Heart left ventricle (tissue), 16 donors: ENCODE measurements around the gene EXOC4. TPM values are rescaled to one million over a fixed set of nuclear protein-coding genes. Genes with fewer than 3 reads are reported as not detected.

Experiments used
- ATAC-seq, 4 donors: fragments of 200-7000 bp; cut with Tn5 transposase; one replicate each; pipeline ENCODE4 v1.9.1; 2020 to 2022; ENCODE audit warnings: moderate library complexity in 4 of 4, mild to moderate bottlenecking in 3 of 4, moderate number of reproducible peaks in 1 of 4
- DNase-seq, 5 donors: peaks; one replicate each; pipeline ENCODE4 v3.0.0-alpha.2; 2020
- H3K27ac ChIP-seq, 12 donors: fragments of 200-600 bp; sonication (generic) in 4 of 12; one replicate each; pipeline versions ENCODE4 v1.5.0 to v1.8.0; 2016 to 2022; ENCODE audit warnings: mild to moderate bottlenecking in 2 of 12
- H3K27me3 ChIP-seq, 9 donors: fragments of 200-600 bp; sonication (generic) in 2 of 9; one replicate each; pipeline versions ENCODE4 v1.5.1 to v1.8.0; 2016 to 2022; ENCODE audit warnings: mild to moderate bottlenecking in 3 of 9
- H3K36me3 ChIP-seq, 9 donors: fragments of 200-600 bp; sonication (generic) in 2 of 9; one replicate each; pipeline versions ENCODE4 v1.5.0 to v1.8.0; 2018 to 2022; ENCODE audit warnings: mild to moderate bottlenecking in 2 of 9
- H3K4me1 ChIP-seq, 12 donors: fragments of 200-600 bp; sonication (generic) in 4 of 12; one replicate each; pipeline versions ENCODE4 v1.5.0 to v1.8.0; 2016 to 2022; ENCODE audit warnings: mild to moderate bottlenecking in 3 of 12
- H3K4me3 ChIP-seq, 12 donors: fragments of 200-600 bp; sonication (generic) in 4 of 12; one replicate each; pipeline versions ENCODE4 v1.5.0 to v1.8.0; 2017 to 2022; ENCODE audit warnings: mild to moderate bottlenecking in 9 of 12, moderate library complexity in 4 of 12
- H3K9me3 ChIP-seq, 12 donors: fragments of 200-600 bp; sonication (generic) in 4 of 12; one replicate each; pipeline versions ENCODE4 v1.5.0 to v1.8.0; 2016 to 2022; ENCODE audit warnings: mild to moderate bottlenecking in 1 of 12
- CTCF ChIP-seq, 12 donors: fragments of 200-600 bp; sonication (generic) in 4 of 12; IDR thresholded peaks; one replicate each; pipeline versions ENCODE4 v1.5.0 to v1.8.0; 2018 to 2022; ENCODE audit warnings: antibody characterized with exemption in 12 of 12, mild to moderate bottlenecking in 5 of 12
- POLR2A ChIP-seq, 2 donors: fragments of 450-650 bp; IDR thresholded peaks; one replicate each; pipeline ENCODE4 v1.6.1; 2017; ENCODE audit warnings: antibody characterized with exemption in 2 of 2, mild to moderate bottlenecking in 2 of 2, moderate library complexity in 2 of 2
- WGBS, 4 donors: extraction: QIAGEN DNeasy Blood & Tissue Kit in 2 of 4; methylation state at CpG; one replicate each; pipeline versions ENCODE4 v1.1.5 to v1.1.7; 2013 to 2018; 5-methylcytosine and 5-hydroxymethylcytosine counted together
- intact Hi-C, 10 donors: fragments of 100-400 bp; cut with DNase I; formaldehyde crosslinking; loops; one replicate each; pipeline versions ENCODE4 v1.11.1 to v1.14.2; 2022
- polyA plus RNA-seq, 2 donors: library from polyadenylated mRNA; stranded (reverse); fragments of 200-250 nt; gene quantifications; one replicate each; pipeline ENCODE4 v1.2.3, GENCODE V29; 2013
- total RNA-seq, 9 donors: library from RNA; depleted of rRNA in 2 of 9; stranded (reverse); fragments of >200 nt in 2 of 9; fragmentation: NEBNext Ultra II Directional in 3 of 9; extraction: Animal tissue kit (Norgen Biotek cat#: 25700) in 3 of 9; gene quantifications; one replicate each; pipeline versions ENCODE4 v1.1.0 to v1.2.4, GENCODE V29; 2016 to 2023
- donor health status: ischemic (EF 13 %, LVEDD 7.1; RV severe dilation, severe dysfunction).
- donor health status: healthy with polysubstance abuse.
- donor health status: DM: no; HTN: yes; CAD: no.
- donor health status: DM: no; HTN: no; CAD: no.
- donor health status: ischemic (EF 25% LVEDD 6.9; RV normal size, moderate dysfunction).
- donor health status: ischemic (EF 25% LVEDD 5.7; RV mildly dilated, moderate dysfunction).
- donor health status: healthy.
- donor health status: DM: yes; HTN: yes; CAD: no.
- donor health status: ischemic (EF 35%, LVEDD 5.7; RV mildly dilated, moderate dysfunction).
- donor health status: nonischemic (EF 11% LVEDD 7.7; RV severe dilation, severe dysfunction).
- donor health status: DM: yes; HTN: yes; CAD: no.
- donor health status: PGD.
- donor health status: ischemic (EF 29% LVEDD 5.4; RV normal size, mild dysfunction).
- donor health status: nonischemic (EF 23%, LVEDD 6.1; RV moderate dilation, normal function).

Gene EXOC4
- total and polyA plus RNA-seq, 11 donors = 8.8 to 61.2 (median 33.8) TPM

- ATAC-seq (no peak), DNase-seq (no peak)
- Histone ChIP-seq H3K4me3 (no peak overlapping the region), H3K9me3 (no peaks in the 10 kb centered on the region), H3K36me3 (no peaks in the 10 kb centered on the region), H3K27me3 (no peaks in the 10 kb centered on the region), H3K27ac (no peak overlapping the region), H3K4me1 (peaks cover 0 to 13% (median 5%) of the 10 kb centered on the region in 12 donors)
- 83 to 94% (median 90%) methylated on average over 3 of the region's 3 CpGs for WGBS, 4 donors
- intact Hi-C loops = no loop called here
- TF ChIP-seq CTCF (IDR thresholded peaks at IDR 0.05) (no peak), POLR2A (IDR thresholded peaks at IDR 0.05) (no peak)
Measured at GRCh38 chr7:133504825-133505224, 251.9 kb downstream of the EXOC4 start.

GRCh38 chr7:133509822-133510221, 256.9 kb downstream of the EXOC4 start:
- intact Hi-C loops = no loop called here
- ATAC-seq = no peak

GRCh38 chr7:133510326-133511055, 257.6 kb downstream of the EXOC4 start:
- Histone ChIP-seq H3K4me1 (no peaks in the 10 kb centered on the region), H3K27me3 (no peaks in the 10 kb centered on the region), H3K36me3 (no peaks in the 10 kb centered on the region), H3K4me3 (no peak overlapping the region), H3K27ac (no peak overlapping the region), H3K9me3 (no peaks in the 10 kb centered on the region)
- no peak for DNase-seq
- ATAC-seq = no peak
- no peak for TF ChIP-seq POLR2A (IDR thresholded peaks at IDR 0.05)
- TF ChIP-seq CTCF (IDR thresholded peaks at IDR 0.05) = no peak
- intact Hi-C loops = no loop called here
- WGBS, 4 donors = 89 to 97% (median 91%) methylated on average over 4 of the region's 4 CpGs

More at GRCh38 chr7:133509822-133510221, 256.9 kb downstream of the EXOC4 start:
- Histone ChIP-seq H3K27me3 (no peaks in the 10 kb centered on the region), H3K36me3 (no peaks in the 10 kb centered on the region), H3K9me3 (no peaks in the 10 kb centered on the region), H3K4me3 (no peak overlapping the region), H3K4me1 (no peaks in the 10 kb centered on the region), H3K27ac (no peak overlapping the region)
- TF ChIP-seq CTCF (IDR thresholded peaks at IDR 0.05) (no peak), POLR2A (IDR thresholded peaks at IDR 0.05) (no peak)
- no peak for DNase-seq
- 97 to 98% (median 97%) methylated on average over 5 of the region's 5 CpGs for WGBS, 4 donors

GRCh38 chr7:133511252-133511651, 258.4 kb downstream of the EXOC4 start:
- no peaks in the 10 kb centered on the region for H3K36me3 ChIP-seq
- H3K9me3 ChIP-seq = no peaks in the 10 kb centered on the region
- no peaks in the 10 kb centered on the region for H3K4me1 ChIP-seq
- no peak for ATAC-seq
- no peak overlapping the region for H3K4me3 ChIP-seq
- TF ChIP-seq CTCF (IDR thresholded peaks at IDR 0.05) = no peak
- no peak for TF ChIP-seq POLR2A (IDR thresholded peaks at IDR 0.05)
- intact Hi-C loops = no loop called here
- no peak for DNase-seq
- H3K27ac ChIP-seq = no peak overlapping the region
- 90 to 96% (median 95%) methylated on average over 3 of the region's 3 CpGs for WGBS, 4 donors
- H3K27me3 ChIP-seq = no peaks in the 10 kb centered on the region
